HT1080 (cell line): ENCODE results near the gene CXorf38. TPM values are rescaled to one million over a fixed set of nuclear protein-coding genes. Genes with fewer than 3 reads are reported as not detected.
"Not testable (repeated sequence)": the region's sequence is repeated elsewhere in the genome, so short reads cannot be mapped to it uniquely, and the experiment has no call there.

Source experiments
- DNase-seq: peaks from one replicate; pipeline ENCODE4 v3.0.0-alpha.2; 2015; ENCODE audit warnings: low read depth
- total RNA-seq: library from RNA; depleted of rRNA; stranded (reverse); fragments of >200 nt; shearing (Covaris generic); gene quantifications from 2 replicates; pipeline ENCODE4 v1.2.3, GENCODE V29; 2014

The CXorf38 gene
- total RNA-seq, 1 experiment from 2014 or later = 11.6 TPM

GRCh38 chrX:40632199-40632598 lies 15.2 kb downstream of the CXorf38 start:
- no peak for DNase-seq

GRCh38 chrX:40628506-40628905 lies 18.9 kb downstream of the CXorf38 start:
- no peak for DNase-seq

GRCh38 chrX:40625294-40625693 lies 22.1 kb downstream of the CXorf38 start:
- no peak for DNase-seq

GRCh38 chrX:40623665-40624064 lies 23.7 kb downstream of the CXorf38 start:
- DNase-seq = no peak

DNA sequence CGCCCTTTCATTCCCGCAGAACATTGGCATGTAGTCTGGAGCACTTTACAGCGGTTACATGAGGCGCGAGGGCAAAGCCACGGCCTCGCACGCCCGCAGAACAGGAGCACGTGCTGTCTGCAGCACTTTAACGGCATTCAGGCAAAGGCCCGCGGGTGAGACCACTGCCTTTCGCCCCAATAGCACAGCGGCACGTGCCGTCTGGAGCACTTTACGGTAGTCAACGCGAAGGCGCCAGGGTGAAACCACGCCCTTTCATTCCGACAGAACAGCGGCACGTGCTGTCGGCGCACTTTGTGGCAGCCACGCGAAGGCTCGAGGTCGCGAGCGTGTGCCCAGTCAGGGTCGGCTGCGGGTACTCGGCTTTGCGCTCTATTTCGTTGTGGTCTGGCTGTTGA lies 24.2 kb downstream of the CXorf38 start, which contains the start of gene MPC1L:
MPC1L (plus strand) TSS at position 290 of the 398 bp plus-strand sequence. CDS start 138 bp downstream, outside the sequence.
- DNase-seq = no peak

- no peak for DNase-seq
These were observed 24.8 kb downstream of the CXorf38 start for GRCh38 chrX:40622479-40623138.

- DNase-seq = no peak
These were observed 29.8 kb downstream of the CXorf38 start for GRCh38 chrX:40617566-40617965.

DNA sequence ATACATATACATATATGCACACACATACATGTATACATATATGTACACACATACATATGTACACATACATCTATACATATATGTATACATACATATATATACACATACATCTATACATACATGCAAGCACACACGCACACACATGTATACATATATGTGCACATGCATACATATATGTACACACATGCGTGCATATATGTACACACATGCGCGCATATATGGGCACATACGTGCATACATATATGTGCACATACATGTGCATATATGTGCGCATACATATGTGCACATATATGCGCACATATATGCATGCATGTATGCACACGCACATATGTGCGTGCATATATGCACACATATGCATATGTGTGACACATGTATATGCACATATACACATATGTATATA lies 31.4 kb downstream of the CXorf38 start:
- no peak for DNase-seq

DNA sequence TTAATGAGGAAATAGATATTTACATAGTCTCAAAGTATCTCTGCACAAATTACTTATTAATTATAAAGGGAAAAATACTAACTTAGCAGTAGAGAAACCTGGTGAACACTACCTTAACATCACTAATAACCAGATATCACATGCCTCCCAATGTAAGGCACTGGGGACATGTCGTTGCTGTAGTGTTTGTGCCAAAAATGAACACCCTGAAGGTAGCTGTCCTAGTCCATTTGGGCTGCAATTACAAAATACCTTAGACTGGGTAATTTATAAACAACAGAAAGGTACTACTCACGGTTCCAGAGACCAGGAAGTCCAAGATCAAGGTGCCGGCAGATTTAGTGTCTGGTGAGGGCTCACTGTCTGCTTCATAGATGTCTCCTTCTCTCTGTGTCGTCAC lies 34.9 kb downstream of the CXorf38 start:
- DNase-seq = no peak

GRCh38 chrX:40607381-40607780 lies 40.0 kb downstream of the CXorf38 start:
- DNase-seq = no peak

DNA sequence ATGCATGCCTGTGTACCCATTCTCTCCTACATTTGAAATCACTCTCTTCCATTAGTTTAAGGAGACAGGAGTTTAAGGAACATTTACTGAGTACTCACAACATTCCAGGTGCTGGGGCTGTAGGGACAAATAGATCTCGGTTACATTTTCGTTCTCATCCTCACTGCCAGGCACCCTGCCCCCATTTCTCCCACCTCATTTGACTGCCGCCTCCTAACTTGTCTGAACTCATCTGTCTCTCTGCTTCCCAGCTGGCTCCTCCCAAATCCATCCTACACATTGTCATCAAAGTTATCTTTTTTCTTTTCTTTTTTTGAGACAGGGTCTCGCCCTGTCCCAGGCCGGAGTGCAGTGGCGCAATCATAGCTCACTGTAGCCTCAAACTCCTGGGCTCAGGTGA lies 43.9 kb downstream of the CXorf38 start:
- DNase-seq = no peak

DNA sequence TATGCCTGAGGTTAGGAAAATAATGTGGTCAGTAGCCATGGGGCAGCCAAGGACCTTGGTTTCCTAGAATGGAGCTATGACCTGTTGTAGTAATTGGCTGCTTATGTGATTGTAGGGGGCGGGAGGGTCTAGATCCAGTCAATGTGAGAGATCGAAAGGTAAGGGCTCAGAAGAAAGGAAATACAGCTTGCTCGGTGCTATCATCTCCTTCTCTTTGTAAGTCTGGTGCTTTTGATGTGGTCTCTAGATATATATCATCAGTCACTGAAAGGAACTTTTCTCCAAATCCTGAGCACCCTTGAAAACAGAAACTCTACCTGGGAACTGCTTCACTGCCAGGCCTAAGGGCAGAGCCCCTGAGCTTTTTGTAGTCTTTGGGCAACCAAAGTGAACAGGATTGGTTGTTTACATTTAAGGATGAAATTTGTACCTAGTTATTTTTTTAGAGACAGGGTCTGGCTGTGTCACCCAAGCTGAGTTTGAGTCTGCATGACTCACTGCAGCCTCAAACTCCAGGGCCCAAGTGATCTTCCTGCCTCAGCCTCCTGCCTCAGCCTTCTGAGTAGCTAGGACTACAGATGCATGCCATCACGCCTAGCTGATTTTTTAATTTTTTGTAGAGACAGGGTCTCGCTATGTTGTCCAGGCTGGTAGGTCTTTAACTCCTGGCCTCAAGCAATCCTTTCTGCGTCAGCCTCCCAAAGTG lies 57.6 kb downstream of the CXorf38 start:
- not testable (repeated sequence) for DNase-seq

GRCh38 chrX:40587623-40588022 lies 59.7 kb downstream of the CXorf38 start:
- DNase-seq = not testable (repeated sequence)

GRCh38 chrX:40582811-40583210 lies 64.5 kb downstream of the CXorf38 start:
- no peak for DNase-seq

GRCh38 chrX:40582178-40582577 lies 65.2 kb downstream of the CXorf38 start:
- not testable (repeated sequence) for DNase-seq

DNA sequence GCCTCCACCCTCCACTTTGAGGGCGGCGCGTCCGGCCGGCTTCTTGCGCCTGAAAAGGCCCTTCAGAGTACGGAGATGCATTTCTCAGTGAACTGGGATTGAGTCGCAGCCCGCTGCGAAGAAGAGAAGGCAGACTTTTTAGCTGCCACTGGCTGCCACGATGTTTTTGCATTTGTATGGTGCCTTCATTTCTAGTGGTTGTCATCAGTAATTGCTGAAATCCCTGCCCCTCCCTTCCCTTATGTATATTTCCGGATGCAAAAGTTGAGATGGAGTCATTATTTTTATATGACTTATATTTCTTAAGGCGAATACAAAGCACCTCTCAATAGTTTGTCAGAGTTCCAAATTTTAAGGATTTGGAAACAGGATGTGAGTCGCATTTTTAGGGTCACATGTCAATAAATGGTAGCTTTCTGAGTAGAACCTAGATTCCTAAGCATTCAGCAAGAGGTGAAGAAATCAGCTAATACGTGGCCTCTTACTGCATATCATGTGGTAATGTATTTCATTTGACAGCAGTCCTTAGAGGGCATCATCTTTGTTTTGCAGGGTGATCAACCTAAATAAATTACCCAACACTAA lies 65.9 kb downstream of the CXorf38 start:
- DNase-seq = no peak

DNA sequence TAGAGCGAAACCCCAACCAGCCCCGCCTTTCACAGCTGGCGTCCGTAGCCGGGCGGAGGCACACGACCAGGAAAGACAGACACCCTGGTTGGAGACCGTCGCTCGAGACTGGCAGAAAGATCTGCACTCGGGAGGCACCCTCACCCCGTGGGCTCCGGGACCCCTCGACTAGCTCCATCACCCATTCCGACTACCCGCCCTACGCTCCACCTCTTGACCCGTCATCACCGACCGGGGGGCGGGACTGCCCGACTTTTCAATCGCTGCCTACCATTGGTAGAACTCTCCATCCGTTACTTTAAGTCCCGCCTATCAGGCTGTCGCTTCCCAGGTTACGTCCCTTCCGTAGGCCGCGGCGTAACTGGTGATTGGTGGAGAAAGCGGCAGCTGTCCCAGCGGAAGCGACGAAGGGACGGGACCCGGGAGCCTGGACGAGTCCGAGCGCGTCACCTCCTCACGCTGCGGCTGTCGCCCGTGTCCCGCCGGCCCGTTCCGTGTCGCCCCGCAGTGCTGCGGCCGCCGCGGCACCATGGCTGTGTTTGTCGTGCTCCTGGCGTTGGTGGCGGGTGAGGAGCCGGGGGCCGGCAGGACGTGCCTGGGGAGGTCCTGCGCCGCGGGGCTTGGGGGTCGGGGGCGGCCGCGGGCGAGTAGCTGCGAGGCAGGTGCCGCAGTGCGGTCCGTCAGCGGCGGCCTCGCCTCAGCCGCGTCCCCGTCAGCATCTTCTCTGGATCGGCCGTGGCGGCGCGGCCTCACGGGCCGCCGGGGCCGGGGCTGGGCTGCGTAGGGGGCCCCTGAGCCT lies 66.6 kb downstream of the CXorf38 start, which contains the start of gene ATP6AP2:
ATP6AP2 (plus strand) TSS at position 434 of the 799 bp plus-strand sequence; CDS start at position 530, 96 bp downstream.
- DNase-seq = peak; percentile 88

- no peak for DNase-seq
These were observed 67.3 kb downstream of the CXorf38 start for GRCh38 chrX:40579900-40580536.

DNA sequence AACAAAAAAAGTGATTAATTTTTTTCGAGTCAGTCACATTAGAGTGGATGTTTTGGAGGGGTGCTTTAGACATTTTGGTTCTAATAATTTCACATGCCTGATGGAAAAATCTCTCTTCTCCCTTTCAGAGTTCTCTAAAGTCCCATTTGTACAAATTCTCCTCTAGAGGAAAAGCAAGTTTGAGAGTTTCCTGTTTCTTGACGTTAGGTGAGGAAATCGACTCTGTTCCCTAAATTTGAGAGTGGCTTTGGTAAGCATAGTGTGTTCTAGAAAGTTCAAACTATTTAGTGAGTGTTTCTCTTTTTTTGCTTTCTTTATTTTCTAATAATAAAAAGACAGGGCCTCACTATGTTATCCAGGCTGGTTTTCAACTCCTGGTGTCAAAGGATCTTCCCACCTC lies 68.2 kb downstream of the CXorf38 start:
- DNase-seq = no peak

DNA sequence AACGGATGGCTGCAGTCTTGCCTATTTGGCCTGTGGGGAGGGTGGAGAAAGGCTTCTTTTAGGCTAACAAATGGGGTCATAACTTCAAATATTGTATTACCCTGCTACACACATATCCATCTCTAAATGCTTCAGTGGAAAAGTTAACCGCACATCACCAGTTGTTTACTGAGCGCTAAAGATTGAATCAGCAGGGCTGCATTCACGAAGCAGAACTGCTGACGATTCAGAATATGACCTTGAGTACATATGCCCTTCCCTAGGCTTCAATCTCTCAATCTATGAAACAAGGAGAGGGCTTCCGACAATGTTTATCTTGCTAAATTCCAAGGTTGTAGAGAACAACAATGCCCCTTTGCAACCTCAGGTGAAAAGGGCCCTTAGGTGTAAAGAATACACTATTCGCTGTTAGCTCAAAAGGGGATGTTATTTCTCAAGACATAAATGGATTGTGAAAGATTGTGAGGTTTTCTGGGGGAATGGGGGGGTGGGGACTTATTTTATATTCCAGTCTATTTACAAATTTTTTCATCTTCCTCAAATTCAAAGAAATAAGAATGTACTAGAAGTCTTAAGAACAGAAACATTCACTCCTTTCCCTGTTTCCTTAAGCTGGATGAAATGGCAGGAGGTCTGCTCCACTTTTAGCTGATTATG lies 69.2 kb downstream of the CXorf38 start:
- DNase-seq = no peak
